OCI-LY3 (cell line): ENCODE results near the gene ECSIT.

Experiments
- H2AFZ ChIP-seq: fragments of 200-600, 300-600 bp; shearing (Covaris generic); 2 replicates; pipeline ENCODE4 v1.6.0; 2014; ENCODE audit warnings: antibody characterized with exemption, low read depth, low read length
- H3K27ac ChIP-seq: fragments of 200-600, 300-600 bp; sonication (generic); 2 replicates; pipeline ENCODE4 v1.5.1; 2014; ENCODE audit warnings: mild to moderate bottlenecking, low read length, moderate library complexity, mixed read lengths
- H3K27me3 ChIP-seq: fragments of 200-600, 300-600 bp; sonication (generic); 2 replicates; pipeline ENCODE4 v1.6.1; 2014; ENCODE audit warnings: low read depth, low read length, mixed read lengths
- H3K36me3 ChIP-seq: fragments of 200-600, 300-600 bp; sonication (generic); replicated peaks from 2 replicates; pipeline ENCODE3; 2014; ENCODE audit warnings: low read depth, low read length, mixed read lengths
- H3K4me1 ChIP-seq: fragments of 300-600, 200-600 bp; sonication (generic); 2 replicates; pipeline ENCODE4 v1.6.1; 2014; ENCODE audit warnings: low read length, mixed read lengths
- H3K4me2 ChIP-seq: fragments of 200-600, 300-600 bp; sonication (generic); 2 replicates; pipeline ENCODE4 v1.6.1; 2014; ENCODE audit warnings: low read length, mixed read lengths
- H3K4me3 ChIP-seq: fragments of 300-600, 200-600 bp; sonication (generic); 2 replicates; pipeline ENCODE4 v1.5.1; 2014; ENCODE audit warnings: antibody characterized with exemption, mild to moderate bottlenecking, low read length, moderate library complexity
- H3K79me2 ChIP-seq: fragments of 300-600, 200-600 bp; shearing (Covaris generic); 2 replicates; pipeline ENCODE4 v1.6.1; 2014; ENCODE audit warnings: mild to moderate bottlenecking, low read length, mixed read lengths
- H3K9ac ChIP-seq: fragments of 300-600, 200-600 bp; shearing (Covaris generic); 2 replicates; pipeline ENCODE4 v1.6.0; 2014; ENCODE audit warnings: mild to moderate bottlenecking, low read length, moderate library complexity
- H3K9me3 ChIP-seq: fragments of 200-600, 300-600 bp; shearing (Covaris generic); 2 replicates; pipeline ENCODE4 v1.6.1; 2014; ENCODE audit warnings: low read length, mixed read lengths; ENCODE audit not compliant: insufficient read depth
- H4K20me1 ChIP-seq: fragments of 200-600, 300-600 bp; sonication (generic); 2 replicates; pipeline ENCODE4 v1.6.1; 2016; ENCODE audit warnings: low read length, mixed read lengths; ENCODE audit not compliant: insufficient read depth
- EZH2phosphoT487 ChIP-seq: fragments of 200-600 bp; shearing (Covaris generic); IDR thresholded peaks from 2 replicates; pipeline ENCODE4 v1.6.1; 2018; ENCODE audit warnings: antibody characterized with exemption, mixed run types, low read depth
- TF ChIP-seq, protein P1 (sequence below): fragments of 200-600, 300-600 bp; sonication (generic); IDR thresholded peaks from 2 replicates; pipeline ENCODE4 v1.5.1; 2014; ENCODE audit warnings: antibody characterized with exemption, low read length, low read depth

The ECSIT gene

DNA sequence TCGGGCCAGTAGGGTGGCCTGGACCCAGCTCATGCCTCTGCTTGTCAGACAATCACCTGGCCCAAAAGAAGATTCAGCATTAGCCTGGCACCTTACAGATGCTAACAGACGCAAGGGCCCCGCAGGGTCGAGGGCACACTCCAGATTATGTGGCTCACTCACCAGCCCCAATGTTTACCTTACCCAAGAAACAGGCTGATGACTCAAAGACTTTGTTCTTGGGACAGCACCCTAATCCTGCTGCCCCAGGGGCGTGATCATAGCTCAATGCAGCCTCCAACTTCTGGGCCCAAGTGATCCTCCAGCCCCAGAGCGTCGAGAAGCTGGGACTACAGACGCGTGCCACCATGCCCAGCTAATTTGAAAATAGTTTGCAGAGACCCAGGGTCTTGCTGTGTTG lies 9.8 kb downstream of the ECSIT start:
- no peak overlapping the region for H3K27ac ChIP-seq
- H3K36me3 ChIP-seq, result peaks cover 16% of the 10 kb centered on the region
- TF ChIP-seq EZH2phosphoT487, result no peak
- TF ChIP-seq, protein P1, sequence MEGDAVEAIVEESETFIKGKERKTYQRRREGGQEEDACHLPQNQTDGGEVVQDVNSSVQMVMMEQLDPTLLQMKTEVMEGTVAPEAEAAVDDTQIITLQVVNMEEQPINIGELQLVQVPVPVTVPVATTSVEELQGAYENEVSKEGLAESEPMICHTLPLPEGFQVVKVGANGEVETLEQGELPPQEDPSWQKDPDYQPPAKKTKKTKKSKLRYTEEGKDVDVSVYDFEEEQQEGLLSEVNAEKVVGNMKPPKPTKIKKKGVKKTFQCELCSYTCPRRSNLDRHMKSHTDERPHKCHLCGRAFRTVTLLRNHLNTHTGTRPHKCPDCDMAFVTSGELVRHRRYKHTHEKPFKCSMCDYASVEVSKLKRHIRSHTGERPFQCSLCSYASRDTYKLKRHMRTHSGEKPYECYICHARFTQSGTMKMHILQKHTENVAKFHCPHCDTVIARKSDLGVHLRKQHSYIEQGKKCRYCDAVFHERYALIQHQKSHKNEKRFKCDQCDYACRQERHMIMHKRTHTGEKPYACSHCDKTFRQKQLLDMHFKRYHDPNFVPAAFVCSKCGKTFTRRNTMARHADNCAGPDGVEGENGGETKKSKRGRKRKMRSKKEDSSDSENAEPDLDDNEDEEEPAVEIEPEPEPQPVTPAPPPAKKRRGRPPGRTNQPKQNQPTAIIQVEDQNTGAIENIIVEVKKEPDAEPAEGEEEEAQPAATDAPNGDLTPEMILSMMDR, result no peak
- H4K20me1 ChIP-seq, result no peaks in the 10 kb centered on the region
- no peak overlapping the region for H3K9ac ChIP-seq
- no peaks in the 10 kb centered on the region for H3K27me3 ChIP-seq
- no peak overlapping the region for H3K4me2 ChIP-seq
- no peak overlapping the region for H2AFZ ChIP-seq
- no peak overlapping the region for H3K4me3 ChIP-seq
- no peaks in the 10 kb centered on the region for H3K4me1 ChIP-seq
- H3K79me2 ChIP-seq, result no peaks in the 10 kb centered on the region; the same call in 1 of the 2 replicates
- H3K9me3 ChIP-seq, result no peaks in the 10 kb centered on the region

DNA sequence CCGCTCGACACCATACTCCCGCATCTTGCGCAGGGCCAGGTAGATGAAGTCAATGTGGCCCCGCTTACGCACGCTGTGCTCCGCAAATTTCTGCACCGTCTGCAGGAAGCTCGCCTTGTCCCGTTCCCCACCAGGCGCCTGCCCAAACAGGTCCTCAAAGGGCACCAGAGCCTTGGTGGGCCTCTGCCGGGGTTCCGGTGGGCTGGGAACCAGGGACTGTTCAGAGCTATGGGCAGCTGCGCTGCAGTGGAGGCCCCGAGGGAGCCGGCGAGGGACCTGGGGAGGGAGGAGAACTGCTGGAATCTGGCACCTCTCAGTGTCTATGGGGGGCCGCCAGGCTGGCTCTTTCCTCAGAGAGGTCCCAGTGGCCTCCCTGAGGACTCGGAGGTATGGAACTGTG lies 15.0 kb downstream of the ECSIT start:
- no peaks in the 10 kb centered on the region for H3K4me1 ChIP-seq
- TF ChIP-seq, protein P1, result no peak
- no peak for TF ChIP-seq EZH2phosphoT487
- no peak overlapping the region for H3K4me2 ChIP-seq
- no peaks in the 10 kb centered on the region for H3K9me3 ChIP-seq
- H3K36me3 ChIP-seq, result peaks cover 10% of the 10 kb centered on the region
- no peak overlapping the region for H3K27ac ChIP-seq
- H3K27me3 ChIP-seq, result no peaks in the 10 kb centered on the region
- no peaks in the 10 kb centered on the region for H4K20me1 ChIP-seq
- H3K79me2 ChIP-seq, result no peaks in the 10 kb centered on the region
- H3K4me3 ChIP-seq, result no peak overlapping the region
- H3K9ac ChIP-seq, result no peak overlapping the region
- no peak overlapping the region for H2AFZ ChIP-seq

DNA sequence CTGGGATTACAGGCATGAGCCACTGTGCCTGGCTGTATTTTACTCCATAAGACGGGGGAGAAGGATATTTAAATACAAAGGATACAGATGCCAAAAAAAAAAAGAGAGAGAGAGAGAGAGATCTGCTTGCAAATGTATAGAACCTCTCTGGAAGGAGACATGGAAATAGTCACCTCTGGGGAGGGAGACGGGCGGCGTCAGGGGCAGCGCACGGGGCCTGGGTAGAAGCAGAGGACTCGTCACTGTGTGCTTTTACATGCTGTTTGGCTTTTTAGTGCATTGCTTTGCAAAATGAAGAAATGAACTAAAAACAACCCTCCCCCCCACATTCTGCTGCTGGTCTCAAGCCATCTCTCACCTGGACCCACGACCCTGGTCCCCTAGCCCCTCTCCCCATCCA lies 18.5 kb downstream of the ECSIT start:
- Histone ChIP-seq H4K20me1 (no peaks in the 10 kb centered on the region), H3K4me2 (no peak overlapping the region)

DNA sequence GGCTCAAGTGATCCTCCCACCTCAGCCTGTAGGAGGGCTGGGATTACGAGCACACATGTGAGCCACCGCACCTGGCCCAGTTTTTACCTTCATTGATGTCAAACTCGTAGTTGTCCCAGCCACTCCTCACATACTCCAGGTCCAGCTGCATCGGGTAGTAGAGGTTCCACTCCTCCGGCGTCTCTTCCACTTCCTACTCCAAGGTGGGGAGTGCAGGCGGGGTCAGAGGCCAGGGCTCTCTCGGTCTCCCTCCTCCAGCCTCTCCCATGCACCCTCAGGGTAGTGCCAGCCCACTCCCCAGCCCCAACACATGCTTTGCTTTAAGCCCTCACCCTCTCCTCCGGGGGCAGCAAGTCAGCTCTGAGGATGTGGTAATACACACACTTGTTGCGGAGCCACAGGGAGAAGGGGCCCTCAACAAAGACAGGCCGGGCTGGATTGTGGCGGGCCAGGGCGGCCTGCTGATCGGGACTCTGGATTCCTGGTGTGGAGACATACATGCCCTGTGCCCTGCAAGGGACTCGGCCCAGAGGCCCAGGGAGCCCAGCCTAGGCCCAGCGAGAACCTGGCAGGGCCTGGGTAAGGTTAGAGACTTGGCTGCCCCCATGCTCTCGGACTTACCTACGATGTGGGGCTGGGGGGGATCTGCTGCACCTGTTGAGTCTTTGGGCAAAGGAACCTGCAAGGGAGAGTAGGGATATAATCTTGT lies 21.4 kb downstream of the ECSIT start:
- Histone ChIP-seq H3K4me2 (no peak overlapping the region), H3K36me3 (peaks cover 4% of the 10 kb centered on the region), H3K9me3 (no peaks in the 10 kb centered on the region), H3K4me1 (peaks cover 17% of the 10 kb centered on the region), H2AFZ (no peak overlapping the region), H3K27ac (no peak overlapping the region), H4K20me1 (no peaks in the 10 kb centered on the region), H3K4me3 (no peak overlapping the region), H3K79me2 (peaks cover 9% of the 10 kb centered on the region; the same call in 1 of the 2 replicates), H3K9ac (no peak overlapping the region), H3K27me3 (no peaks in the 10 kb centered on the region)
- no peak for TF ChIP-seq EZH2phosphoT487
- TF ChIP-seq, protein P1, result no peak

More for the DNA sequence above, 18.5 kb downstream of the ECSIT start:
- no peak overlapping the region for H3K9ac ChIP-seq
- H3K79me2 ChIP-seq, result peaks cover 3% of the 10 kb centered on the region; the same call in 1 of the 2 replicates
- no peaks in the 10 kb centered on the region for H3K27me3 ChIP-seq
- no peak overlapping the region for H2AFZ ChIP-seq
- H3K4me1 ChIP-seq, result peaks cover 11% of the 10 kb centered on the region
- TF ChIP-seq, protein P1, result no peak
- TF ChIP-seq EZH2phosphoT487, result no peak
- H3K9me3 ChIP-seq, result no peaks in the 10 kb centered on the region
- no peak overlapping the region for H3K27ac ChIP-seq
- peaks cover 9% of the 10 kb centered on the region for H3K36me3 ChIP-seq
- no peak overlapping the region for H3K4me3 ChIP-seq
